Measurements from ENCODE around the gene RAB5B.
A peak's percentile ranks its signal among the peaks of the same experiment; 100 is the strongest.

Gene RAB5B

GRCh38 chr12:55946553-55946952 is 27.3 kb upstream of the RAB5B start:
- H3K36me3 ChIP-seq (ENCODE audit: control insufficient read depth in 1 of 2, insufficient read depth in 2 of 2, low read length in 2 of 2), result peaks cover 18 to 32% of the 10 kb centered on the region in 2 donors
- H3K27ac ChIP-seq (ENCODE audit: low read length), result no peak overlapping the region
- H3K27me3 ChIP-seq (ENCODE audit: low read depth, low read length), result no peaks in the 10 kb centered on the region
- H3K4me3 ChIP-seq (ENCODE audit: low read depth in 1 of 2, low read length in 2 of 2), result no peak overlapping the region
- H3K4me1 ChIP-seq (ENCODE audit: control insufficient read depth in 1 of 2, insufficient read depth in 2 of 2, low read length in 2 of 2), result no peaks in the 10 kb centered on the region
- H3K9me3 ChIP-seq (ENCODE audit: control insufficient read depth in 1 of 2, low read length in 2 of 2), result no peaks in the 10 kb centered on the region

GRCh38 chr12:55955344-55955743 is 18.5 kb upstream of the RAB5B start:
- Histone ChIP-seq H3K9me3 (ENCODE audit: control insufficient read depth in 1 of 2, low read length in 2 of 2) (no peaks in the 10 kb centered on the region), H3K4me1 (ENCODE audit: control insufficient read depth in 1 of 2, insufficient read depth in 2 of 2, low read length in 2 of 2) (no peaks in the 10 kb centered on the region), H3K27me3 (ENCODE audit: low read depth, low read length) (no peaks in the 10 kb centered on the region), H3K27ac (ENCODE audit: low read length) (no peak overlapping the region), H3K36me3 (ENCODE audit: control insufficient read depth in 1 of 2, insufficient read depth in 2 of 2, low read length in 2 of 2) (peaks cover 25 to 32% of the 10 kb centered on the region in 2 donors), H3K4me3 (ENCODE audit: low read depth in 1 of 2, low read length in 2 of 2) (no peak overlapping the region)

GRCh38 chr12:55955800-55956508 is 17.9 kb upstream of the RAB5B start:
- Histone ChIP-seq H3K27me3 (ENCODE audit: low read depth, low read length) (no peaks in the 10 kb centered on the region), H3K36me3 (ENCODE audit: control insufficient read depth in 1 of 2, insufficient read depth in 2 of 2, low read length in 2 of 2) (peaks cover 25 to 31% of the 10 kb centered on the region in 2 donors), H3K4me1 (ENCODE audit: control insufficient read depth in 1 of 2, insufficient read depth in 2 of 2, low read length in 2 of 2) (no peaks in the 10 kb centered on the region), H3K4me3 (ENCODE audit: low read depth in 1 of 2, low read length in 2 of 2) (no peak overlapping the region), H3K9me3 (ENCODE audit: control insufficient read depth in 1 of 2, low read length in 2 of 2) (no peaks in the 10 kb centered on the region), H3K27ac (ENCODE audit: low read length) (no peak overlapping the region)

DNA sequence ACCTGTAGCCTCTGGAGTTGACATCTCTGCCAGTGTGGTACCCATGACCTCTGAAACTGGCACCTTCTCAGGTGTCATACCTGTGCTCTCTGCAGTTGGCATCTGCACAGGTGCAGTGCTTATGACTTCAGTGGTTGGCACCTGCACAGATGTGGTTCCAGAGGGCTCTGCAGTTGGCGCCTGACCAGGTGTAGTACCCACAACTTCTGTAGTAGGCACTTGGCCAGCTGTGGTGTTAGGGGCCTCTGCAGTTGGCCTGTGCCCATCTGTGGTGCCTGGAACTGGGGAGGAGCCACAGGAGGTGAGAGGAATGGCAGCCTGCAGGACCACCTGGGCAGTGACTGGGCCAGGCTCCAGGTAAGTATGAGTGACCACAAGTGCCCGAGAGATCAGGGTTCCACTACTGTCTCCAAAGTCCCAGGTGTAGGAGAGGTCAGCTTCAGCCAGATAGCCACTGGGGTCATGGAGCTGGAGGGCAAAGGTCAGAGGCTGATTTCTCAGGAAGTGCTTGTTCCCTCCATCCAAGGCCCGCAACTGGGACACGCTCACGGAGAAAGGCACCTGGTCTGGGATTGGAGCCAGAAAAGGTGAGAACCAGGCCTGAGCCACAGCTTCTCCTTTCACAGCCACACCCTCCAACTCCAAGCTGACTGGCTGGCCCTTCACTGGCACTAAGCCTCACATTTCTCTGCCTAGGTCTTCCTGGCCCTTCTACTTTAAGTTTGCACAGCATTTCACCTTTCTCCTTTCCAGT is 16.6 kb upstream of the RAB5B start:
- Histone ChIP-seq H3K4me3 (ENCODE audit: low read depth in 1 of 2, low read length in 2 of 2) (no peak overlapping the region), H3K36me3 (ENCODE audit: control insufficient read depth in 1 of 2, insufficient read depth in 2 of 2, low read length in 2 of 2) (peaks cover 11 to 18% of the 10 kb centered on the region in 2 donors), H3K27ac (ENCODE audit: low read length) (no peak overlapping the region), H3K4me1 (ENCODE audit: control insufficient read depth in 1 of 2, insufficient read depth in 2 of 2, low read length in 2 of 2) (no peaks in the 10 kb centered on the region), H3K27me3 (ENCODE audit: low read depth, low read length) (no peaks in the 10 kb centered on the region), H3K9me3 (ENCODE audit: control insufficient read depth in 1 of 2, low read length in 2 of 2) (no peaks in the 10 kb centered on the region)

DNA sequence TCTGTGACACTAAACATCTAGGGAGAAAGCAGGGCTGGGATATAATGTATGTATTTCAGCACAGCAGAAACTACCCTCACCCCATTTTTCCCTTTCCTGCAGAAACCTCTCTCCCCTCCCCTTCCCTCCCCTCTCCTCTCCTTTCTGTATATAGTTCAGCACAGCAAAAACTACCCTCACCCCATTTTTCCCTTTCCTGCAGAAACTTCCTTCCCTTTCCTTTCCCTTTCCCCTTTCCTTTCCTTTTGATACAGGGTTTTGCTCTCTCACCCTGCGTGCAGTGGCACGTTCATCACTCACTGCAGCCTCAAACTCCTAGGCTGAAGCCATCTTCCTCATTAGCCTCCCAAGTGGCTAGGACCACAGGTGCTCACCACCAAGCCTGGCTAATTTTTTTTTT is 10.1 kb upstream of the RAB5B start:
- no peaks in the 10 kb centered on the region for H3K36me3 ChIP-seq (ENCODE audit: control insufficient read depth in 1 of 2, insufficient read depth in 2 of 2, low read length in 2 of 2)
- H3K27me3 ChIP-seq (ENCODE audit: low read depth, low read length), result no peaks in the 10 kb centered on the region
- peaks cover 7 to 14% of the 10 kb centered on the region in 2 donors for H3K4me1 ChIP-seq (ENCODE audit: control insufficient read depth in 1 of 2, insufficient read depth in 2 of 2, low read length in 2 of 2)
- H3K4me3 ChIP-seq (ENCODE audit: low read depth in 1 of 2, low read length in 2 of 2), result no peak overlapping the region
- no peak overlapping the region for H3K27ac ChIP-seq (ENCODE audit: low read length)
- no peaks in the 10 kb centered on the region for H3K9me3 ChIP-seq (ENCODE audit: control insufficient read depth in 1 of 2, low read length in 2 of 2)

DNA sequence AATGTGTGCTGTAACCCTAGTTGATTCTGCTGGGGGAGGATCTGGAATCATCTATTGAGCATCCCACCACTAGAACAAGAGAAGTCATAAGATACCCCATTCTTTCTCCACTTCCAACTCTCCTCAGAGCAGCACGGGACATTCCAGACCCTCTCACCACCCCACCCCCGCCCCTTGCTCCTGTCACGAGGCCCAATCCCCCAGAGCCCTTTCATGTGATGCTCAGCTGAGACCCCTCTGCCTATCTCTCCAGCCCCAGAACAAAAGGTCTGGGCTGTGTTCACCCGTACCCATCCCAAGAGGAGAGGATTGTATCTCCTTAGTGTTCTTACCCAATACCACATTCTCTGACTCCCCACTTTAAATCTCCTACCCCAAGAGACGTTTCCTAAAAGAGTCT is 8.6 kb upstream of the RAB5B start:
- no peak overlapping the region for H3K4me3 ChIP-seq (ENCODE audit: low read depth in 1 of 2, low read length in 2 of 2)
- H3K4me1 ChIP-seq (ENCODE audit: control insufficient read depth in 1 of 2, insufficient read depth in 2 of 2, low read length in 2 of 2), result peaks cover 7 to 14% of the 10 kb centered on the region in 2 donors
- H3K36me3 ChIP-seq (ENCODE audit: control insufficient read depth in 1 of 2, insufficient read depth in 2 of 2, low read length in 2 of 2), result no peaks in the 10 kb centered on the region
- no peaks in the 10 kb centered on the region for H3K27me3 ChIP-seq (ENCODE audit: low read depth, low read length)
- no peaks in the 10 kb centered on the region for H3K9me3 ChIP-seq (ENCODE audit: control insufficient read depth in 1 of 2, low read length in 2 of 2)
- no peak overlapping the region for H3K27ac ChIP-seq (ENCODE audit: low read length)

- Histone ChIP-seq H3K27ac (ENCODE audit: low read length) (peak within 1 kb of the TSS; percentile 80), H3K36me3 (ENCODE audit: control insufficient read depth in 1 of 2, insufficient read depth in 2 of 2, low read length in 2 of 2) (peaks cover 0 to 5% of the 10 kb centered on the region in 2 donors), H3K4me3 (ENCODE audit: low read depth in 1 of 2, low read length in 2 of 2) (peak within 1 kb of the TSS; percentile 82 to 86), H3K9me3 (ENCODE audit: control insufficient read depth in 1 of 2, low read length in 2 of 2) (no peaks in the 10 kb centered on the region), H3K27me3 (ENCODE audit: low read depth, low read length) (no peaks in the 10 kb centered on the region), H3K4me1 (ENCODE audit: control insufficient read depth in 1 of 2, insufficient read depth in 2 of 2, low read length in 2 of 2) (peaks cover 7 to 14% of the 10 kb centered on the region in 2 donors)
Measured at GRCh38 chr12:55965941-55966407, 7.9 kb upstream of the RAB5B start, which contains the start of gene PMEL. TSS of gene PMEL (minus strand) at chr12:55966042. CDS start at chr12:55966011, 31 bp downstream.

- H3K4me3 ChIP-seq (ENCODE audit: low read depth in 1 of 2, low read length in 2 of 2), result peak within 1 kb of the TSS; percentile 82 to 86
- H3K27ac ChIP-seq (ENCODE audit: low read length), result peak within 1 kb of the TSS; percentile 80
- no peaks in the 10 kb centered on the region for H3K27me3 ChIP-seq (ENCODE audit: low read depth, low read length)
- peaks cover 7 to 14% of the 10 kb centered on the region in 2 donors for H3K4me1 ChIP-seq (ENCODE audit: control insufficient read depth in 1 of 2, insufficient read depth in 2 of 2, low read length in 2 of 2)
- H3K9me3 ChIP-seq (ENCODE audit: control insufficient read depth in 1 of 2, low read length in 2 of 2), result no peaks in the 10 kb centered on the region
- H3K36me3 ChIP-seq (ENCODE audit: control insufficient read depth in 1 of 2, insufficient read depth in 2 of 2, low read length in 2 of 2), result peaks cover 0 to 8% of the 10 kb centered on the region in 2 donors
Measured at GRCh38 chr12:55966408-55967281, 7.2 kb upstream of the RAB5B start, which contains the start of gene CDK2. TSS of gene CDK2 (plus strand) at chr12:55966830. CDS start at chr12:55967009, 179 bp downstream.

DNA sequence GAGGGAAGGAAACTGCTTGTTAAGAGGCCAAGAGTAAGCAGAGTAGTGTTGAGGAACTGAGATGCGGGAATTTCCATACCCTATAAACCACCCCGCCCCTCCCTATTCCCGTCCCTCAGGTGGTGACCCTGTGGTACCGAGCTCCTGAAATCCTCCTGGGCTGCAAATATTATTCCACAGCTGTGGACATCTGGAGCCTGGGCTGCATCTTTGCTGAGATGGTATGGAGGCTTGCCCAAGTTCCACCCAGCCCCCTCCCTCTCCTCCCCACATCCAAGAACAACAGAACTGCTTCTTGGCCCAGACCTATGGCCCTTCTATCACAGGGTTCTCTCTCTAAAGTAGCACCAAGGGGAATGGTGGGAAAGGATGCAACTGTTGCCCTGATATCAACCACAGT is 4.5 kb upstream of the RAB5B start:
- no peaks in the 10 kb centered on the region for H3K27me3 ChIP-seq (ENCODE audit: low read depth, low read length)
- no peak overlapping the region for H3K27ac ChIP-seq (ENCODE audit: low read length)
- H3K36me3 ChIP-seq (ENCODE audit: control insufficient read depth in 1 of 2, insufficient read depth in 2 of 2, low read length in 2 of 2), result peaks cover 0 to 8% of the 10 kb centered on the region in 2 donors

GRCh38 chr12:55970775-55971174 is 3.1 kb upstream of the RAB5B start:
- Histone ChIP-seq H3K27me3 (ENCODE audit: low read depth, low read length) (no peaks in the 10 kb centered on the region), H3K4me1 (ENCODE audit: control insufficient read depth in 1 of 2, insufficient read depth in 2 of 2, low read length in 2 of 2) (peaks cover 6 to 33% of the 10 kb centered on the region in 2 donors), H3K9me3 (ENCODE audit: control insufficient read depth in 1 of 2, low read length in 2 of 2) (no peaks in the 10 kb centered on the region), H3K27ac (ENCODE audit: low read length) (no peak overlapping the region), H3K36me3 (ENCODE audit: control insufficient read depth in 1 of 2, insufficient read depth in 2 of 2, low read length in 2 of 2) (peaks cover 0 to 8% of the 10 kb centered on the region in 2 donors), H3K4me3 (ENCODE audit: low read depth in 1 of 2, low read length in 2 of 2) (no peak overlapping the region)

More for the DNA sequence above, 4.5 kb upstream of the RAB5B start:
- Histone ChIP-seq H3K4me1 (ENCODE audit: control insufficient read depth in 1 of 2, insufficient read depth in 2 of 2, low read length in 2 of 2) (peaks cover 7 to 23% of the 10 kb centered on the region in 2 donors), H3K4me3 (ENCODE audit: low read depth in 1 of 2, low read length in 2 of 2) (no peak overlapping the region), H3K9me3 (ENCODE audit: control insufficient read depth in 1 of 2, low read length in 2 of 2) (no peaks in the 10 kb centered on the region)
